NCI-H1930 (cell line): ENCODE results near the gene PLEKHH2.

Experiments used
- DNase-seq, 2 experiments: peaks; one replicate each; lab custom pipeline; 2025; lab: John Stamatoyannopoulos, UW

PLEKHH2 gene

GRCh38 chr2:43762286-43762685 lies 125.2 kb downstream of the PLEKHH2 start:
- DNase-seq = no peak

GRCh38 chr2:43763091-43763490 lies 126.0 kb downstream of the PLEKHH2 start:
- DNase-seq = no peak

- DNase-seq = peak in 1 of 2 experiments; percentile 43
Measured at GRCh38 chr2:43764086-43764705, 127.1 kb downstream of the PLEKHH2 start.

GRCh38 chr2:43766006-43766405 lies 128.9 kb downstream of the PLEKHH2 start:
- no peak for DNase-seq

- peak; percentile 79 to 84 for DNase-seq
Measured at GRCh38 chr2:43773876-43774613, 137.0 kb downstream of the PLEKHH2 start, which contains the start of gene DYNC2LI1. DYNC2LI1 (plus strand) TSS chr2:43774039; CDS start chr2:43774139, 100 bp downstream.

- no peak for DNase-seq
Measured at GRCh38 chr2:43774617-43775016, 137.6 kb downstream of the PLEKHH2 start.

- no peak for DNase-seq
Measured at GRCh38 chr2:43776324-43776723, 139.3 kb downstream of the PLEKHH2 start.

- no peak for DNase-seq
Measured at GRCh38 chr2:43777306-43777926, 140.4 kb downstream of the PLEKHH2 start.

- DNase-seq = no peak
Measured at GRCh38 chr2:43778233-43778632, 141.2 kb downstream of the PLEKHH2 start.

- no peak for DNase-seq
Measured at GRCh38 chr2:43787895-43788294, 150.8 kb downstream of the PLEKHH2 start.

GRCh38 chr2:43788646-43789045 lies 151.6 kb downstream of the PLEKHH2 start:
- DNase-seq = no peak

- no peak for DNase-seq
Measured at GRCh38 chr2:43790147-43790546, 153.1 kb downstream of the PLEKHH2 start.

GRCh38 chr2:43791035-43791765 lies 154.1 kb downstream of the PLEKHH2 start:
- DNase-seq = no peak

- DNase-seq = no peak
Measured at GRCh38 chr2:43792653-43793052, 155.6 kb downstream of the PLEKHH2 start.

GRCh38 chr2:43794956-43795355 lies 157.9 kb downstream of the PLEKHH2 start:
- no peak for DNase-seq

- DNase-seq = no peak
Measured at GRCh38 chr2:43796206-43796605, 159.1 kb downstream of the PLEKHH2 start.

GRCh38 chr2:43798300-43798699 lies 161.2 kb downstream of the PLEKHH2 start:
- no peak for DNase-seq

- no peak for DNase-seq
Measured at GRCh38 chr2:43800894-43801293, 163.8 kb downstream of the PLEKHH2 start.

- DNase-seq = no peak
Measured at GRCh38 chr2:43802135-43802534, 165.1 kb downstream of the PLEKHH2 start.

- DNase-seq = peak in 1 of 2 experiments; percentile 5
Measured at GRCh38 chr2:43803113-43803512, 166.1 kb downstream of the PLEKHH2 start.

GRCh38 chr2:43806719-43807031 lies 169.6 kb downstream of the PLEKHH2 start:
- no peak for DNase-seq

- no peak for DNase-seq
Measured at GRCh38 chr2:43810452-43810851, 173.4 kb downstream of the PLEKHH2 start.

- DNase-seq = no peak
Measured at GRCh38 chr2:43810888-43811287, 173.8 kb downstream of the PLEKHH2 start.
